MM.1S (cell line): ENCODE measurements around the gene TCF12.

ENCODE experiments used
- EZH2 ChIP-seq: fragments of 300-600 bp; sonication (generic); optimal IDR thresholded peaks from 2 replicates; pipeline ENCODE3; 2017; ENCODE audit warnings: low read depth, mild to moderate bottlenecking, antibody characterized with exemption, low read length, mixed read lengths
- EZH2phosphoT487 ChIP-seq: fragments of 300-600 bp; sonication (generic); IDR thresholded peaks from 2 replicates; pipeline ENCODE4 v1.6.1; 2018; ENCODE audit warnings: antibody characterized with exemption, low read length
- TF ChIP-seq, protein P1 (sequence below): fragments of 300-600 bp; sonication (generic); IDR thresholded peaks from 2 replicates; pipeline ENCODE4 v1.5.1; 2016; ENCODE audit warnings: antibody characterized with exemption, low read length, mixed read lengths

DNA sequence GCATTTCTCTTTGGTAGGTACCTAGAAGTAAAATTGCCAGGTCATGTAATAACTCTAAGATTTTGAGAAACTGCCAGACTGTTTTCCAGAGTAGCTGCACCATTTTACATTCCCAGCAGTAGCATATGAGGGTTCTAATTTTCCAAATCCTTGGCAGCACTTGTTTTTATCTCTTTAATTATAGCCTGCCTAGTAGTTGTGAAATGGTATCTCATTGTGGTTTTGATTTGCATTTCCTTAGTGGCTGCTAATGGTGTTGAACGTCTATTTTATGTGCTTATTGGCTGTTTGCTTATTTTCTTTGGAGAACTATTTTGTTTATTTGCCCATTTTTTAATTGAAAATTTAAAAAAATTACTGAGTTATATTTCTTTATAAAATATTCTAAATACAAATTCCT is 117.9 kb downstream of the TCF12 start:
- TF ChIP-seq, protein P1, sequence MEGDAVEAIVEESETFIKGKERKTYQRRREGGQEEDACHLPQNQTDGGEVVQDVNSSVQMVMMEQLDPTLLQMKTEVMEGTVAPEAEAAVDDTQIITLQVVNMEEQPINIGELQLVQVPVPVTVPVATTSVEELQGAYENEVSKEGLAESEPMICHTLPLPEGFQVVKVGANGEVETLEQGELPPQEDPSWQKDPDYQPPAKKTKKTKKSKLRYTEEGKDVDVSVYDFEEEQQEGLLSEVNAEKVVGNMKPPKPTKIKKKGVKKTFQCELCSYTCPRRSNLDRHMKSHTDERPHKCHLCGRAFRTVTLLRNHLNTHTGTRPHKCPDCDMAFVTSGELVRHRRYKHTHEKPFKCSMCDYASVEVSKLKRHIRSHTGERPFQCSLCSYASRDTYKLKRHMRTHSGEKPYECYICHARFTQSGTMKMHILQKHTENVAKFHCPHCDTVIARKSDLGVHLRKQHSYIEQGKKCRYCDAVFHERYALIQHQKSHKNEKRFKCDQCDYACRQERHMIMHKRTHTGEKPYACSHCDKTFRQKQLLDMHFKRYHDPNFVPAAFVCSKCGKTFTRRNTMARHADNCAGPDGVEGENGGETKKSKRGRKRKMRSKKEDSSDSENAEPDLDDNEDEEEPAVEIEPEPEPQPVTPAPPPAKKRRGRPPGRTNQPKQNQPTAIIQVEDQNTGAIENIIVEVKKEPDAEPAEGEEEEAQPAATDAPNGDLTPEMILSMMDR = no peak
- TF ChIP-seq EZH2phosphoT487 = no peak
- no peak for TF ChIP-seq EZH2
